HepG2 (cell line): ENCODE data around the gene DNAJB8. TPM values are rescaled to one million over a fixed set of nuclear protein-coding genes. Genes with fewer than 3 reads are reported as not detected.

Experiments
- ATAC-seq: fragments of 200-7000 bp; cut with Tn5 transposase; 3 replicates; pipeline ENCODE4 v1.9.1; 2020; ENCODE audit warnings: mild to moderate bottlenecking, moderate library complexity
- BruUV-seq: library from RNA; stranded (reverse); fragments of 400-500 nt; replicated peaks from 2 replicates; lab custom pipeline; 2021; lab: Mats Ljungman, UMichigan
- CTCF ChIA-PET: fragments of 300-600 bp; formaldehyde crosslinking; extraction: SDS; loops from one replicate; lab custom pipeline; 2021; ENCODE audit warnings: low total read pairs, inconsistent platforms, low intra/inter-chr PET ratio; lab: Yijun Ruan, JAX
- POLR2A ChIA-PET: fragments of 350-600 bp; sonication (Branson Sonifier 250); formaldehyde crosslinking; loops from one replicate; lab custom pipeline; 2020; ENCODE audit warnings: antibody characterized with exemption, inconsistent platforms; lab: Yijun Ruan, JAX
- DNase-seq: peaks from one replicate; pipeline ENCODE4 v3.0.0-alpha.2; 2015; ENCODE audit warnings: low spot score
- FAIRE-seq: peaks from 3 replicates; lab custom pipeline; 2011; peaks lifted over from hg19 to GRCh38; lab: Jason Lieb, UNC
- H2AFZ ChIP-seq: one replicate; pipeline ENCODE4 v1.6.1; 2011; ENCODE audit warnings: low read length, inconsistent platforms
- H3K27ac ChIP-seq: fragments of 300-600 bp; 3 replicates; pipeline ENCODE4 v1.8.0; 2011; ENCODE audit warnings: mixed run types, mild to moderate bottlenecking, mixed read lengths, low read length, inconsistent platforms; ENCODE audit not compliant: insufficient read depth; ENCODE audit errors: extremely low read length
- H3K27me3 ChIP-seq, 2 experiments: fragments of 200-600 bp in 1 of 2; 2 replicates in 1 of 2; 3 replicates in 1 of 2; pipeline versions ENCODE4 v1.6.0 to v1.8.0; 2011; ENCODE audit warnings: low read length in 2 of 2, mild to moderate bottlenecking in 2 of 2, moderate library complexity in 2 of 2, inconsistent platforms in 1 of 2; ENCODE audit not compliant: insufficient read depth in 2 of 2, control insufficient read depth in 1 of 2
- H3K36me3 ChIP-seq, 2 experiments: fragments of 200-600 bp in 1 of 2; replicated peaks in 1 of 2; 2 replicates in 1 of 2; 3 replicates in 1 of 2; pipeline versions ENCODE4 v1.5.1 to v1.8.0; 2011; ENCODE audit warnings: low read length in 2 of 2, inconsistent platforms in 1 of 2; ENCODE audit not compliant: insufficient read depth in 2 of 2, control insufficient read depth in 1 of 2
- H3K4me1 ChIP-seq: 2 replicates; pipeline ENCODE4 v1.5.1; 2012; ENCODE audit warnings: low read length, inconsistent platforms; ENCODE audit not compliant: insufficient read depth
- H3K4me2 ChIP-seq: 2 replicates; pipeline ENCODE4 v1.6.0; 2011; ENCODE audit warnings: low read depth, low read length, inconsistent platforms
- H3K4me3 ChIP-seq, 3 experiments: fragments of 200-600 bp in 1 of 3; sonication (generic), shearing (Covaris generic) in 1 of 3; replicated peaks in 1 of 3; 2 replicates each; pipeline ENCODE4 v1.5.1; 2011 to 2016; ENCODE audit warnings: low read length in 3 of 3, inconsistent platforms in 2 of 3, low read depth in 2 of 3, mild to moderate bottlenecking in 2 of 3, control low read depth in 1 of 3, mixed read lengths in 1 of 3; ENCODE audit not compliant: insufficient read depth in 1 of 3
- H3K79me2 ChIP-seq: one replicate; pipeline ENCODE4 v1.6.1; 2011; ENCODE audit warnings: low read length, inconsistent platforms; ENCODE audit not compliant: insufficient read depth
- H3K9ac ChIP-seq: 2 replicates; pipeline ENCODE4 v1.6.0; 2011; ENCODE audit warnings: mild to moderate bottlenecking, low read depth, low read length, inconsistent platforms; ENCODE audit not compliant: insufficient read depth
- H3K9me3 ChIP-seq: 2 replicates; pipeline ENCODE4 v1.5.1; 2012; ENCODE audit warnings: mild to moderate bottlenecking, low read length
- H4K20me1 ChIP-seq: 2 replicates; pipeline ENCODE4 v1.6.0; 2011; ENCODE audit warnings: inconsistent platforms, mild to moderate bottlenecking, low read length, moderate library complexity; ENCODE audit not compliant: insufficient read depth
- AGO2 ChIP-seq: fragments of 200-400 bp; formaldehyde crosslinking; optimal IDR thresholded peaks from 2 replicates; pipeline ENCODE3; 2017; ENCODE audit warnings: mild to moderate bottlenecking, low read depth, low read length, moderate library complexity
- SYNCRIP ChIP-seq: fragments of 200-400 bp; formaldehyde crosslinking; IDR thresholded peaks from 2 replicates; pipeline ENCODE4 v1.6.1; 2018; ENCODE audit warnings: mild to moderate bottlenecking, low read depth, low read length; ENCODE audit not compliant: insufficient read depth
- WGBS: methylation state at CpG from one replicate; pipeline ENCODE4 v1.1.6; 2017; ENCODE audit warnings: low lambda C conversion rate; 5-methylcytosine and 5-hydroxymethylcytosine counted together
- in situ Hi-C: cut with HindIII; loops from 2 replicates; pipeline ENCODE4 v1.10.0; 2017; ENCODE audit warnings: low pct_unique_long_range_greater_than_20kb; ENCODE audit not compliant: extremely low pct_ligation_motif_present
- intact Hi-C: fragments of 100-400 bp; cut with micrococcal nuclease; formaldehyde crosslinking; loops from one replicate; pipeline ENCODE4 v1.10.0; 2022; ENCODE audit not compliant: unreplicated experiment
- polyA plus RNA-seq, 8 experiments: library from polyadenylated mRNA; depleted of rRNA in 3 of 8; stranded (reverse) in 7 of 8; unstranded in 1 of 8; fragments of >200 nt; fragmentation: Illumina TruSeq in 4 of 8; extraction: Trizol in 4 of 8; gene quantifications; 2 replicates each; pipeline versions ENCODE4 v1.2.1 to v1.2.3, GENCODE V29; 2011 to 2016; ENCODE audit warnings: low read depth in 4 of 8, missing spikeins in 1 of 8, mixed read lengths in 1 of 8; ENCODE audit not compliant: insufficient read depth in 1 of 8
- total RNA-seq, 5 experiments: library from RNA; depleted of rRNA; stranded (reverse); fragments of >200 nt; fragmentation: Illumina TruSeq; extraction: Trizol; gene quantifications; 2 replicates each; pipeline ENCODE4 v1.2.3, GENCODE V29; 2016; ENCODE audit warnings: low read depth in 1 of 5
- TF ChIP-seq, protein P1 (sequence below): sonication (generic); formaldehyde crosslinking; IDR thresholded peaks from 2 replicates; pipeline ENCODE4 v1.4.0; 2020; ENCODE audit warnings: missing genetic modification reagents
- TF ChIP-seq, protein P2 (sequence below): sonication (generic); formaldehyde crosslinking; IDR thresholded peaks from 2 replicates; pipeline ENCODE4 v1.4.0; 2020; ENCODE audit warnings: missing genetic modification reagents
- TF ChIP-seq, protein P3 (sequence below): fragments of 450-650 bp; IDR thresholded peaks from 2 replicates; pipeline ENCODE4 v1.6.1; 2016
- TF ChIP-seq, protein P4 (sequence below): sonication (generic); formaldehyde crosslinking; IDR thresholded peaks from 2 replicates; pipeline ENCODE4 v1.9.0; 2021; ENCODE audit warnings: missing genetic modification reagents, borderline replicate concordance

Gene DNAJB8
- total and polyA plus RNA-seq, 2 of the 13 experiments (the other 11 are each of a cell fraction or from before 2014, with no cell fraction given), result not detected

DNA sequence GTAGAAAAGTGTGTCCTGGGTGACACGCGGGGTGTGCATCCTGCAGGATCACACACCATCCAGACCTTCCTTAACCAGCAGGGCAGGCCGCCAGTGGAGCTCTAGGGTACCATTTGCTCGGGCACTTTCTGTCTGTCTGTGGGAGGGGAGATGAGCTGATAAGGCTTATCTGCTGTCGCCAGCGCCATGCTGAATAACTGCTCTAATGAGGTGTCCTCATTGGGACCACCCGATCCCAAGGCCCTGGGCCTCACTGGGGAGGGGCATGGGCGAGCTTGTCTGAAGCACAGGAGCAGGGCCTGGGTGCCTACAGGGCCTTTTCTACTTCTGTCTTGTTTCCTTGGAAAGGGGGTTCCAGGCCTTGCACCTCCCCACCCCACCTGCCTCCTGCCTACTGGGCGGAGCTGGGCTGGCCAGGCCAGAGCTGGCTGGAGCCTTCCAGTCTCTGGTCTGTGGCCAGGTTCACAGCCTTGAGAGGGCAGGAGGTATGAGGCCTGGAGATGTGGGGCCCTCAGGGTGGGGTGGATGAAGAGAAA is 28.8 kb upstream of the DNAJB8 start:
- Histone ChIP-seq H3K4me3 (no peak overlapping the region), H3K4me1 (peaks cover 27% of the 10 kb centered on the region), H3K36me3 (0 out of 5 replicates have a peak, but pooled peaks cover 0 to 1% of the 10 kb centered on the region in 2 experiments), H3K4me2 (no peak overlapping the region), H3K27ac (no peak overlapping the region), H3K9me3 (no peaks in the 10 kb centered on the region), H2AFZ (no peak overlapping the region), H3K9ac (no peak overlapping the region), H3K79me2 (peaks cover 3% of the 10 kb centered on the region), H4K20me1 (peaks cover 10% of the 10 kb centered on the region; the same call in 1 of the 2 replicates), H3K27me3 (no peaks in the 10 kb centered on the region)
- intact Hi-C loops, result no loop called here
- FAIRE-seq (no peak), ATAC-seq (no peak), DNase-seq (no peak)
- ChIA-PET CTCF (no interaction called here), POLR2A (no interaction called here)
- no TSS peak for BruUV-seq
- TF ChIP-seq, protein P1, sequence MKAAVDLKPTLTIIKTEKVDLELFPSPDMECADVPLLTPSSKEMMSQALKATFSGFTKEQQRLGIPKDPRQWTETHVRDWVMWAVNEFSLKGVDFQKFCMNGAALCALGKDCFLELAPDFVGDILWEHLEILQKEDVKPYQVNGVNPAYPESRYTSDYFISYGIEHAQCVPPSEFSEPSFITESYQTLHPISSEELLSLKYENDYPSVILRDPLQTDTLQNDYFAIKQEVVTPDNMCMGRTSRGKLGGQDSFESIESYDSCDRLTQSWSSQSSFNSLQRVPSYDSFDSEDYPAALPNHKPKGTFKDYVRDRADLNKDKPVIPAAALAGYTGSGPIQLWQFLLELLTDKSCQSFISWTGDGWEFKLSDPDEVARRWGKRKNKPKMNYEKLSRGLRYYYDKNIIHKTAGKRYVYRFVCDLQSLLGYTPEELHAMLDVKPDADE (CRISPR knock-in tag), result no peak
- no peak for TF ChIP-seq AGO2
- TF ChIP-seq, protein P2, sequence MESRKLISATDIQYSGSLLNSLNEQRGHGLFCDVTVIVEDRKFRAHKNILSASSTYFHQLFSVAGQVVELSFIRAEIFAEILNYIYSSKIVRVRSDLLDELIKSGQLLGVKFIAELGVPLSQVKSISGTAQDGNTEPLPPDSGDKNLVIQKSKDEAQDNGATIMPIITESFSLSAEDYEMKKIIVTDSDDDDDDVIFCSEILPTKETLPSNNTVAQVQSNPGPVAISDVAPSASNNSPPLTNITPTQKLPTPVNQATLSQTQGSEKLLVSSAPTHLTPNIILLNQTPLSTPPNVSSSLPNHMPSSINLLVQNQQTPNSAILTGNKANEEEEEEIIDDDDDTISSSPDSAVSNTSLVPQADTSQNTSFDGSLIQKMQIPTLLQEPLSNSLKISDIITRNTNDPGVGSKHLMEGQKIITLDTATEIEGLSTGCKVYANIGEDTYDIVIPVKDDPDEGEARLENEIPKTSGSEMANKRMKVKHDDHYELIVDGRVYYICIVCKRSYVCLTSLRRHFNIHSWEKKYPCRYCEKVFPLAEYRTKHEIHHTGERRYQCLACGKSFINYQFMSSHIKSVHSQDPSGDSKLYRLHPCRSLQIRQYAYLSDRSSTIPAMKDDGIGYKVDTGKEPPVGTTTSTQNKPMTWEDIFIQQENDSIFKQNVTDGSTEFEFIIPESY, result peak; percentile 47; the same call in 1 of the 2 replicates
- in situ Hi-C loops, result no loop called here
- 83% methylated on average over 4 of the region's 9 CpGs for WGBS

DNA sequence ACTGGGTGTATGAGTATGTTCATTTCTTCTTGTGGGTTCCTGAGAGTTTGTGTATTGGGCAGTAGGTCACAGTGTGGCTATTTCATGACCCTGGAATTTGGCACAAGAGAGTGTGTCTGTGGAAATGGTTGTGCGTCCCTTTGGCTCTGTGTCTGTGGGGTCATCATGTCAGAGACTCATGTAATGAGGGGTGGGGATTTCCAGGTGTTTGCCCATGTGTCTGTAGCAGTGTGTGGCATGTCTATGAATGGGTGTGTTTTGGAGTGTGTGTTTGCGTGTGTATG is 27.6 kb upstream of the DNAJB8 start:
- peaks cover 15% of the 10 kb centered on the region; the same call in 1 of the 2 replicates for H4K20me1 ChIP-seq
- no peak for TF ChIP-seq SYNCRIP
- TF ChIP-seq, protein P3, sequence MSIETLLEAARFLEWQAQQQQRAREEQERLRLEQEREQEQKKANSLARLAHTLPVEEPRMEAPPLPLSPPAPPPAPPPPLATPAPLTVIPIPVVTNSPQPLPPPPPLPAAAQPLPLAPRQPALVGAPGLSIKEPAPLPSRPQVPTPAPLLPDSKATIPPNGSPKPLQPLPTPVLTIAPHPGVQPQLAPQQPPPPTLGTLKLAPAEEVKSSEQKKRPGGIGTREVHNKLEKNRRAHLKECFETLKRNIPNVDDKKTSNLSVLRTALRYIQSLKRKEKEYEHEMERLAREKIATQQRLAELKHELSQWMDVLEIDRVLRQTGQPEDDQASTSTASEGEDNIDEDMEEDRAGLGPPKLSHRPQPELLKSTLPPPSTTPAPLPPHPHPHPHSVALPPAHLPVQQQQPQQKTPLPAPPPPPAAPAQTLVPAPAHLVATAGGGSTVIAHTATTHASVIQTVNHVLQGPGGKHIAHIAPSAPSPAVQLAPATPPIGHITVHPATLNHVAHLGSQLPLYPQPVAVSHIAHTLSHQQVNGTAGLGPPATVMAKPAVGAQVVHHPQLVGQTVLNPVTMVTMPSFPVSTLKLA, result peak; percentile 45
- TF ChIP-seq, protein P4, sequence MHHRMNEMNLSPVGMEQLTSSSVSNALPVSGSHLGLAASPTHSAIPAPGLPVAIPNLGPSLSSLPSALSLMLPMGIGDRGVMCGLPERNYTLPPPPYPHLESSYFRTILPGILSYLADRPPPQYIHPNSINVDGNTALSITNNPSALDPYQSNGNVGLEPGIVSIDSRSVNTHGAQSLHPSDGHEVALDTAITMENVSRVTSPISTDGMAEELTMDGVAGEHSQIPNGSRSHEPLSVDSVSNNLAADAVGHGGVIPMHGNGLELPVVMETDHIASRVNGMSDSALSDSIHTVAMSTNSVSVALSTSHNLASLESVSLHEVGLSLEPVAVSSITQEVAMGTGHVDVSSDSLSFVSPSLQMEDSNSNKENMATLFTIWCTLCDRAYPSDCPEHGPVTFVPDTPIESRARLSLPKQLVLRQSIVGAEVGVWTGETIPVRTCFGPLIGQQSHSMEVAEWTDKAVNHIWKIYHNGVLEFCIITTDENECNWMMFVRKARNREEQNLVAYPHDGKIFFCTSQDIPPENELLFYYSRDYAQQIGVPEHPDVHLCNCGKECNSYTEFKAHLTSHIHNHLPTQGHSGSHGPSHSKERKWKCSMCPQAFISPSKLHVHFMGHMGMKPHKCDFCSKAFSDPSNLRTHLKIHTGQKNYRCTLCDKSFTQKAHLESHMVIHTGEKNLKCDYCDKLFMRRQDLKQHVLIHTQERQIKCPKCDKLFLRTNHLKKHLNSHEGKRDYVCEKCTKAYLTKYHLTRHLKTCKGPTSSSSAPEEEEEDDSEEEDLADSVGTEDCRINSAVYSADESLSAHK, result no peak
- no peak overlapping the region for H3K4me3 ChIP-seq
- peaks cover 3% of the 10 kb centered on the region for H3K79me2 ChIP-seq
- no TSS peak for BruUV-seq
- no peak overlapping the region for H2AFZ ChIP-seq
- H3K9me3 ChIP-seq, result no peaks in the 10 kb centered on the region
- H3K9ac ChIP-seq, result no peak overlapping the region
- H3K4me2 ChIP-seq, result 0 out of 2 replicates have a peak overlapping the region, but pooled peaks have one; percentile 16
- WGBS, result 89% methylated on average over 2 of the region's 2 CpGs
- no peak overlapping the region for H3K27ac ChIP-seq
- no peaks in the 10 kb centered on the region for H3K27me3 ChIP-seq
- H3K36me3 ChIP-seq, result no peaks in the 10 kb centered on the region
- DNase-seq, result no peak
- in situ Hi-C loops, result loop anchor here (5.0 kb wide), 1 partner anchor 322 kb away; no protein-coding TSS in a partner anchor
- H3K4me1 ChIP-seq, result peaks cover 30% of the 10 kb centered on the region
- no peak for ATAC-seq
- CTCF ChIA-PET, result no interaction called here
- POLR2A ChIA-PET, result no interaction called here
- no peak for FAIRE-seq
- intact Hi-C loops, result no loop called here
